ENCODE results near the gene UBE3D. TPM values are rescaled to one million over a fixed set of nuclear protein-coding genes. Genes with fewer than 3 reads are reported as not detected.

Gene UBE3D, protein sequence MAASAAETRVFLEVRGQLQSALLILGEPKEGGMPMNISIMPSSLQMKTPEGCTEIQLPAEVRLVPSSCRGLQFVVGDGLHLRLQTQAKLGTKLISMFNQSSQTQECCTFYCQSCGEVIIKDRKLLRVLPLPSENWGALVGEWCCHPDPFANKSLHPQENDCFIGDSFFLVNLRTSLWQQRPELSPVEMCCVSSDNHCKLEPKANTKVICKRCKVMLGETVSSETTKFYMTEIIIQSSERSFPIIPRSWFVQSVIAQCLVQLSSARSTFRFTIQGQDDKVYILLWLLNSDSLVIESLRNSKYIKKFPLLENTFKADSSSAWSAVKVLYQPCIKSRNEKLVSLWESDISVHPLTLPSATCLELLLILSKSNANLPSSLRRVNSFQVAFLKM
- 0.21 TPM for total RNA-seq

DNA sequence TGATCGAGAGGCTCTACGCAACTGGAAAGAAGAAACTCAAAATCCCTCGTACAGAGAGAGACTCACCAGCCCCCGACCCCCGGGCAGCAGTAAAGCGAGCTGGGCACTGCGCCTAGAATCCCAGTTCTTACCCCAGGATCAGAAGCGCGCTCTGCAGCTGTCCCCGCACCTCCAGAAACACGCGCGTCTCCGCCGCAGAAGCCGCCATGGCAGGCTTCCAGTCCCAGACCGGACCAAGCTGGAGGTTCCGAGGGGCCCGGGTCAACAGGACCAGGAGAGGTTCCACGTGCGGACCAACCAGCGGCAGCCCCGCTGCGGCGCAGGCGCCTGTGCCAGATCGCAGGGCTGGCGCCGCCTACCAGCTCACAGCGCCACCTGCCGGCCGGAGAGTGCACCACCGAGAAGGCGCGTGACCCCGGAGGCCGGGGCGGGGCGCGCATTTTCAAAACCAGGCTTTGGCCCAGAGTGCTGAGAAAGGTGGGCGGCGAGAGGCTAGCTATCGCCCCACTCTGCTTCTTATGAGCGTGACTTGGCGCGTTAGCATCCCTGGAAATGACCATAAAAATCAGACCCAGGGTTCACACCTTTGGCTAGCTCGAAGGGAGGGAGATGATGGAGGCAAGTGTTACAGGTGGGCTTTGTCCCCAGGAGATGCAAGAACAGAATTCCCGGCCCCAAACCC lies at the start of gene UBE3D:
Gene UBE3D (minus strand): TSS at position 331 of the 682 bp plus-strand sequence. CDS start 123 bp downstream, at position 208.
- DNase-seq (ENCODE audit: low spot score in 2 of 2): peak; percentile 51 to 93
- intact Hi-C loops (cut with DNase I): loop anchor here (2.0 to 5.0 kb wide), 6 partner anchors 127 to 1313 kb away; partner anchors contain the start of genes ME1, PGM3, RWDD2A and TENT5A
- Histone ChIP-seq H3K4me3 (peak within 1 kb of the TSS; percentile 69 to 76), H3K4me1 (peaks cover 0 to 8% of the 10 kb centered on the region in 2 donors), H3K36me3 (no peaks in the 10 kb centered on the region), H3K27me3 (no peaks in the 10 kb centered on the region), H3K27ac (peak within 1 kb of the TSS; percentile 24 to 55), H3K9me3 (no peaks in the 10 kb centered on the region)
- TF ChIP-seq, protein P1, sequence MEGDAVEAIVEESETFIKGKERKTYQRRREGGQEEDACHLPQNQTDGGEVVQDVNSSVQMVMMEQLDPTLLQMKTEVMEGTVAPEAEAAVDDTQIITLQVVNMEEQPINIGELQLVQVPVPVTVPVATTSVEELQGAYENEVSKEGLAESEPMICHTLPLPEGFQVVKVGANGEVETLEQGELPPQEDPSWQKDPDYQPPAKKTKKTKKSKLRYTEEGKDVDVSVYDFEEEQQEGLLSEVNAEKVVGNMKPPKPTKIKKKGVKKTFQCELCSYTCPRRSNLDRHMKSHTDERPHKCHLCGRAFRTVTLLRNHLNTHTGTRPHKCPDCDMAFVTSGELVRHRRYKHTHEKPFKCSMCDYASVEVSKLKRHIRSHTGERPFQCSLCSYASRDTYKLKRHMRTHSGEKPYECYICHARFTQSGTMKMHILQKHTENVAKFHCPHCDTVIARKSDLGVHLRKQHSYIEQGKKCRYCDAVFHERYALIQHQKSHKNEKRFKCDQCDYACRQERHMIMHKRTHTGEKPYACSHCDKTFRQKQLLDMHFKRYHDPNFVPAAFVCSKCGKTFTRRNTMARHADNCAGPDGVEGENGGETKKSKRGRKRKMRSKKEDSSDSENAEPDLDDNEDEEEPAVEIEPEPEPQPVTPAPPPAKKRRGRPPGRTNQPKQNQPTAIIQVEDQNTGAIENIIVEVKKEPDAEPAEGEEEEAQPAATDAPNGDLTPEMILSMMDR (IDR thresholded peaks at IDR 0.05): peak; percentile 95 to 100 (median 98)

DNA sequence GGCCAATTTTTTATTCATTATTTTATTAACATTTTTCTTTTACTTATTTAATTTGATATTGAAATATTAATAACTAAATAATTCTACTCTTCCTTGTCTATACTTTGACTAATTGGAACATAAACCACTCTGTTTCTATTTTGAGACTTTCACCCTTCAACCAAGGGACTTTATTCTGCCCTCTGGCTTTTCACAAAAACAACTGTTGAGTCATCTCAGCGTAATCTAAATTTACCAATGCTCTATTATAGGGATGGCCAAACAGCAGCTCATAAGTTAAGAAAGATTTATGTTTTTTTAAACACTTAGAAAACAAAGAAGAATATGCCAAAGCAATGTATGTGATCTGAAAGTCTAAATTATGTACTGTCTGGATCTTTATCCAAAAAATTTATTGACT lies 48.5 kb upstream of the UBE3D start:
- intact Hi-C loops (cut with DNase I): no loop called here
- Histone ChIP-seq H3K4me3 (no peak overlapping the region), H3K27ac (peak overlapping the region in 1 of 2 donors; percentile 42), H3K9me3 (no peaks in the 10 kb centered on the region), H3K27me3 (no peaks in the 10 kb centered on the region), H3K36me3 (peaks cover 2 to 26% of the 10 kb centered on the region in 2 donors), H3K4me1 (peaks cover 0 to 8% of the 10 kb centered on the region in 2 donors)
- no peak for DNase-seq (ENCODE audit: low spot score in 2 of 2)
- TF ChIP-seq, protein P1 (IDR thresholded peaks at IDR 0.05): no peak

DNA sequence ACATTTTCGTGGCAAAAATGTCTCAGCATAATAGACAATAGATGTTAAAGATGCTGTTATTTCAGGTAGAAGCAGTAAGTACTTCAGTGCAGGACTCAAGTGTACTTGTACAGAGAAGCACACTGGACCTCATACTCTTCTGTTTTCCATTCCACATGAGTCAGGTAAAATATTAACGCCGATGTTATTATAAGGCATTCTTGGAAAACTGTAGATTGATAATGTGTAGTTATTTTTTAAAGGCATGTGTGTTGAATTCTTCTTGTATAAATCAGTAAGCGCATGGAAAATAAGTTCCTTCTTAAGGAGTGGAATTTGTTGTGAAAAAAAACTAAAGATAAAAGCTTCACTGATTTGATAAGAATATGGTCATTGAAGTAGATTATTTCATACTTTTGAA lies 47.6 kb upstream of the UBE3D start:
- intact Hi-C loops (cut with DNase I): no loop called here
- DNase-seq (ENCODE audit: low spot score in 2 of 2): no peak
- Histone ChIP-seq H3K36me3 (peaks cover 2 to 24% of the 10 kb centered on the region in 2 donors), H3K4me3 (no peak overlapping the region), H3K9me3 (no peaks in the 10 kb centered on the region), H3K27ac (peak overlapping the region in 1 of 2 donors; percentile 42), H3K4me1 (peaks cover 0 to 8% of the 10 kb centered on the region in 2 donors), H3K27me3 (no peaks in the 10 kb centered on the region)
- TF ChIP-seq, protein P1 (IDR thresholded peaks at IDR 0.05): no peak

DNA sequence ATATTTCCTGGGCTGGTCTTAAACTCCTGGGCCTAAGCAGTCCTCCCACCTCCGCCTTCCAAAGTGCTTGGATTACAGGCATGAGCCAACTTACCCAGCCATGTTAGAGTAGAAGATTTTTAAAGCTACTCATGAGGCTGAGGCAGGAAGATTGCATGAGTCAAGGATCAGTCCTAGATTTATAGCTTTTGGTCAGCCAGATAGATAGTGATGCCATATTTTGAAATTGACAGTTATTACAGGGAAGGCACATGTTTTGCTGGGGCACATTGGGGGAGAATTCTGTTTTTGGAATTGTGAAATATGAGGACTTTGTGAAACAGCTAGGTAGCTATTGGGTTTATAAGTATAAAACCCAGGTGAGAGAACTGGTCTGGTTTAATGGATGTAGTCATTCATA lies 42.7 kb upstream of the UBE3D start:
- intact Hi-C loops (cut with DNase I): no loop called here
- H3K36me3 ChIP-seq: peaks cover 2 to 27% of the 10 kb centered on the region in 2 donors

DNA sequence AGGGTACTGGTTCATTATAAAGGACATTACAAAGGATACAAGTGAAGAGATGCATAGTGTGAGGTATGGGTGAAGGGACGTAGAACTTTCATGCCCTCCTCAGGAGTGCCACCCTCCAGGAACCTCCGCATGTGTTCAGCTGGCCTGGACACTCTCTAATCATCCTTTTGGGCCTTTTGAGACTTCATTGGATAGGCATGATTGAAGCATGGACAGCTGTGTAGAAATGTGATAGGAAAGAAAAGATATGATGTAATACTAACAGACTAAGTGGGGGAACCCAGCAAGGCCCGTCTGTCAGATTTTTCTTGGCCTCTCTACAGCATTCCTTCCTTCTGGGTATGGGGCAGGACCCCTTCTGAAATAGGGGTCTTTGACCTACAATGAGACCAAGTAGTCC lies 32.9 kb upstream of the UBE3D start:
- no peaks in the 10 kb centered on the region for H3K27me3 ChIP-seq
- H3K4me1 ChIP-seq: no peaks in the 10 kb centered on the region
- peaks cover 0 to 13% of the 10 kb centered on the region in 2 donors for H3K36me3 ChIP-seq
- TF ChIP-seq, protein P1 (IDR thresholded peaks at IDR 0.05): no peak
- no peak overlapping the region for H3K4me3 ChIP-seq
- intact Hi-C loops (cut with DNase I): no loop called here
- H3K9me3 ChIP-seq: no peaks in the 10 kb centered on the region
- DNase-seq (ENCODE audit: low spot score in 2 of 2): no peak
- no peak overlapping the region for H3K27ac ChIP-seq

More for the DNA sequence above, 42.7 kb upstream of the UBE3D start:
- no peaks in the 10 kb centered on the region for H3K27me3 ChIP-seq
- no peak overlapping the region for H3K27ac ChIP-seq
- H3K4me3 ChIP-seq: no peak overlapping the region
- no peaks in the 10 kb centered on the region for H3K9me3 ChIP-seq
- no peaks in the 10 kb centered on the region for H3K4me1 ChIP-seq
- TF ChIP-seq, protein P1 (IDR thresholded peaks at IDR 0.05): no peak
- DNase-seq (ENCODE audit: low spot score in 2 of 2): no peak

All from ascending aorta (tissue), 2 donors.